Esophagus squamous epithelium (tissue), 4 donors: Measurements from ENCODE around the gene TRAPPC5.

Experiments used
- POLR2A ChIP-seq, 4 donors: fragments of 450-650 bp; IDR thresholded peaks; one replicate each; pipeline ENCODE4 v1.6.1; 2017; ENCODE audit warnings: antibody characterized with exemption in 4 of 4, mild to moderate bottlenecking in 4 of 4, moderate library complexity in 3 of 4
- TF ChIP-seq, protein P1 (sequence below), 6 experiments: fragments of 450-650 bp in 4 of 6; fragments of 200-600 bp in 2 of 6; sonication (generic) in 2 of 6; IDR thresholded peaks; one replicate each; pipeline ENCODE4 v1.5.1; 2016 to 2019; ENCODE audit warnings: antibody characterized with exemption in 6 of 6, mild to moderate bottlenecking in 4 of 6, moderate library complexity in 4 of 6

DNA sequence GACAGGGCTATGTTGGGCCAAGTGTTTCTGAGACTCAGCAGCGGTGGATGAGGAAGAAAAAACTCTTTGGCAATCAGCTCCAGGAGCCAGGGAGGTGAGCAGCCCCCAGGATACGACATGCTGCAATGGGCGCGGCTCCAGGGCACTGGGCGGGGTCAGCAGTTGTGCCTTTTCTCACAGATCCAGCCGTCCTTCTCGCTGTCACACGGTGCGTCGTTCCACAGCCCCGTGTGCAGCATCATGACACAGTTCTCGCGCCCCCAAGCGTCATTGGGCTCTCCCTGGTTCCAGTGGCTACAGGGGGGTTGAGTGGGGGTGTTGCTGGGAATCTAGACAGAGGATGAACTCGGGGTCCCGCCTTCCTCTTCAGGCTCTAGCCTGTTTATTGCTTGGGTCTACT, 48.6 kb downstream of the TRAPPC5 start:
- TF ChIP-seq, protein P1, sequence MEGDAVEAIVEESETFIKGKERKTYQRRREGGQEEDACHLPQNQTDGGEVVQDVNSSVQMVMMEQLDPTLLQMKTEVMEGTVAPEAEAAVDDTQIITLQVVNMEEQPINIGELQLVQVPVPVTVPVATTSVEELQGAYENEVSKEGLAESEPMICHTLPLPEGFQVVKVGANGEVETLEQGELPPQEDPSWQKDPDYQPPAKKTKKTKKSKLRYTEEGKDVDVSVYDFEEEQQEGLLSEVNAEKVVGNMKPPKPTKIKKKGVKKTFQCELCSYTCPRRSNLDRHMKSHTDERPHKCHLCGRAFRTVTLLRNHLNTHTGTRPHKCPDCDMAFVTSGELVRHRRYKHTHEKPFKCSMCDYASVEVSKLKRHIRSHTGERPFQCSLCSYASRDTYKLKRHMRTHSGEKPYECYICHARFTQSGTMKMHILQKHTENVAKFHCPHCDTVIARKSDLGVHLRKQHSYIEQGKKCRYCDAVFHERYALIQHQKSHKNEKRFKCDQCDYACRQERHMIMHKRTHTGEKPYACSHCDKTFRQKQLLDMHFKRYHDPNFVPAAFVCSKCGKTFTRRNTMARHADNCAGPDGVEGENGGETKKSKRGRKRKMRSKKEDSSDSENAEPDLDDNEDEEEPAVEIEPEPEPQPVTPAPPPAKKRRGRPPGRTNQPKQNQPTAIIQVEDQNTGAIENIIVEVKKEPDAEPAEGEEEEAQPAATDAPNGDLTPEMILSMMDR (IDR thresholded peaks at IDR 0.05), result no peak
- TF ChIP-seq POLR2A (IDR thresholded peaks at IDR 0.05), result no peak
